H9 (cell line): ENCODE data around the gene C1QL4. TPM values are rescaled to one million over a fixed set of nuclear protein-coding genes. Genes with fewer than 3 reads are reported as not detected.

ENCODE experiments used
- DNase-seq: peaks from one replicate; pipeline ENCODE4 v3.0.0-alpha.2; 2017
- H2AFZ ChIP-seq: one replicate; pipeline ENCODE4 v1.6.1; 2013; ENCODE audit warnings: mild to moderate bottlenecking, low read length, control low read depth, moderate library complexity
- H2AK5ac ChIP-seq: 2 replicates; pipeline ENCODE4 v1.6.1; 2013; ENCODE audit warnings: low read length, control low read depth, mixed read lengths; ENCODE audit not compliant: insufficient read length
- H2BK120ac ChIP-seq: one replicate; pipeline ENCODE4 v1.6.1; 2013; ENCODE audit warnings: low read depth, mild to moderate bottlenecking, low read length, control low read depth, inconsistent platforms; ENCODE audit not compliant: poor library complexity, severe bottlenecking
- H2BK12ac ChIP-seq: 2 replicates; pipeline ENCODE4 v1.6.1; 2013; ENCODE audit warnings: low read length, control low read depth, mixed read lengths, low read depth; ENCODE audit not compliant: insufficient read length
- H2BK15ac ChIP-seq: 2 replicates; pipeline ENCODE4 v1.6.1; 2013; ENCODE audit warnings: low read depth, low read length, control low read depth
- H2BK20ac ChIP-seq: one replicate; pipeline ENCODE4 v1.6.1; 2013; ENCODE audit warnings: low read depth, mild to moderate bottlenecking, low read length, control low read depth, inconsistent platforms; ENCODE audit not compliant: poor library complexity, severe bottlenecking
- H2BK5ac ChIP-seq: 2 replicates; pipeline ENCODE4 v1.6.1; 2013; ENCODE audit warnings: low read length, control low read depth, mixed read lengths; ENCODE audit not compliant: insufficient read length
- H3K14ac ChIP-seq: 2 replicates; pipeline ENCODE4 v1.6.1; 2013; ENCODE audit warnings: low read length, control low read depth; ENCODE audit not compliant: insufficient read depth
- H3K18ac ChIP-seq: 2 replicates; pipeline ENCODE4 v1.6.1; 2013; ENCODE audit warnings: low read depth, mild to moderate bottlenecking, mixed read lengths, low read length, control low read depth; ENCODE audit not compliant: insufficient read length
- H3K23ac ChIP-seq: 2 replicates; pipeline ENCODE4 v1.6.1; 2013; ENCODE audit warnings: low read length, control low read depth, mixed read lengths, low read depth; ENCODE audit not compliant: insufficient read length
- H3K23me2 ChIP-seq: 2 replicates; pipeline ENCODE4 v1.6.1; 2013; ENCODE audit warnings: low read depth, mild to moderate bottlenecking, mixed read lengths, low read length, control low read depth; ENCODE audit not compliant: insufficient read length, poor library complexity, severe bottlenecking
- H3K27ac ChIP-seq: 2 replicates; pipeline ENCODE4 v1.5.1; 2013; ENCODE audit warnings: low read length, control low read depth, mixed read lengths, low read depth; ENCODE audit not compliant: insufficient read length
- H3K27me3 ChIP-seq: 2 replicates; pipeline ENCODE4 v1.6.1; 2013; ENCODE audit warnings: low read length, control low read depth, inconsistent platforms; ENCODE audit not compliant: insufficient read depth
- H3K4ac ChIP-seq: 2 replicates; pipeline ENCODE4 v1.6.1; 2013; ENCODE audit warnings: low read depth, mild to moderate bottlenecking, control low read depth, inconsistent platforms, low read length, moderate library complexity
- H3K4me1 ChIP-seq: 2 replicates; pipeline ENCODE4 v1.6.1; 2013; ENCODE audit warnings: low read length, control low read depth, inconsistent platforms; ENCODE audit not compliant: insufficient read depth
- H3K4me2 ChIP-seq: 2 replicates; pipeline ENCODE4 v1.6.1; 2013; ENCODE audit warnings: low read length, control low read depth, mixed read lengths; ENCODE audit not compliant: insufficient read length, insufficient read depth
- H3K56ac ChIP-seq: 2 replicates; pipeline ENCODE4 v1.6.1; 2013; ENCODE audit warnings: low read depth, mild to moderate bottlenecking, mixed read lengths, low read length, control low read depth; ENCODE audit not compliant: insufficient read length
- H3K79me1 ChIP-seq: 2 replicates; pipeline ENCODE4 v1.6.1; 2013; ENCODE audit warnings: low read depth, mild to moderate bottlenecking, moderate library complexity, low read length, control low read depth, inconsistent platforms; ENCODE audit not compliant: insufficient read depth, poor library complexity, severe bottlenecking
- H3K79me2 ChIP-seq: 2 replicates; pipeline ENCODE4 v1.6.1; 2013; ENCODE audit warnings: low read length, control low read depth, inconsistent platforms; ENCODE audit not compliant: insufficient read depth
- H3K9ac ChIP-seq: 2 replicates; pipeline ENCODE4 v1.6.1; 2013; ENCODE audit warnings: low read length, control low read depth, mixed read lengths; ENCODE audit not compliant: insufficient read length; ENCODE audit errors: extremely low read depth
- H3K9me3 ChIP-seq: one replicate; pipeline ENCODE4 v1.6.1; 2013; ENCODE audit warnings: low read depth, low read length, inconsistent platforms; ENCODE audit not compliant: control insufficient read depth
- H3T11ph ChIP-seq: one replicate; pipeline ENCODE4 v1.6.1; 2013; ENCODE audit warnings: mild to moderate bottlenecking, low read length, control low read depth, inconsistent platforms
- H4K20me1 ChIP-seq: one replicate; pipeline ENCODE4 v1.6.1; 2013; ENCODE audit not compliant: control insufficient read depth, insufficient read length, insufficient read depth
- H4K5ac ChIP-seq: 2 replicates; pipeline ENCODE4 v1.6.1; 2013; ENCODE audit warnings: low read depth, mild to moderate bottlenecking, mixed read lengths, low read length, control low read depth; ENCODE audit not compliant: insufficient read length
- H4K8ac ChIP-seq: replicated peaks from 2 replicates; pipeline ENCODE4 v1.6.1; 2013; ENCODE audit warnings: low read length, control low read depth, mixed read lengths, low read depth; ENCODE audit not compliant: insufficient read length
- H4K91ac ChIP-seq: 2 replicates; pipeline ENCODE4 v1.6.1; 2013; ENCODE audit warnings: low read depth, mild to moderate bottlenecking, moderate library complexity, mixed read lengths, low read length, control low read depth; ENCODE audit not compliant: insufficient read length
- H3K27ac Mint-ChIP-seq, 3 experiments: 2 replicates in 2 of 3; 3 replicates in 1 of 3; pipeline ENCODE4 v1.8.0; 2020 to 2021; ENCODE audit warnings: mixed read lengths in 3 of 3, mild to moderate bottlenecking in 1 of 3, moderate library complexity in 1 of 3
- H3K27me3 Mint-ChIP-seq: 2 replicates; pipeline ENCODE4 v1.8.0; 2021; ENCODE audit warnings: low read depth, mild to moderate bottlenecking, moderate library complexity, mixed read lengths
- H3K36me3 Mint-ChIP-seq, 3 experiments: 2 replicates in 2 of 3; 3 replicates in 1 of 3; pipeline ENCODE4 v1.8.0; 2020 to 2021; ENCODE audit warnings: low read depth in 3 of 3, mixed read lengths in 3 of 3; ENCODE audit not compliant: insufficient read depth in 1 of 3
- H3K4me1 Mint-ChIP-seq, 2 experiments: 2 replicates each; pipeline ENCODE4 v1.8.0; 2020; ENCODE audit warnings: mixed read lengths in 2 of 2
- H3K4me3 Mint-ChIP-seq, 2 experiments: 2 replicates in 1 of 2; 3 replicates in 1 of 2; pipeline ENCODE4 v1.8.0; 2020 to 2021; ENCODE audit warnings: mild to moderate bottlenecking in 2 of 2, mixed read lengths in 2 of 2, moderate library complexity in 1 of 2
- H3K9me3 Mint-ChIP-seq, 2 experiments: 2 replicates in 1 of 2; 3 replicates in 1 of 2; pipeline ENCODE4 v1.8.0; 2020; ENCODE audit warnings: mild to moderate bottlenecking in 2 of 2, mixed read lengths in 2 of 2, moderate library complexity in 1 of 2
- CTCF ChIP-seq: fragments of 200-600 bp; sonication (generic); conservative IDR thresholded peaks from 3 replicates; pipeline ENCODE4 v1.8.0; 2021; ENCODE audit warnings: antibody characterized with exemption, mild to moderate bottlenecking
- WGBS: extraction: QIAGEN DNeasy Blood & Tissue Kit; methylation state at CpG from one replicate; pipeline ENCODE4 v1.1.7; 2013; ENCODE audit warnings: missing lambda C conversion rate, low lambda C conversion rate, mixed read lengths; ENCODE audit not compliant: insufficient read length; ENCODE audit errors: extremely low coverage; 5-methylcytosine and 5-hydroxymethylcytosine counted together
- total RNA-seq: library from RNA; stranded (reverse); gene quantifications from 2 replicates; pipeline ENCODE4 v1.2.1, GENCODE V29; 2021

The C1QL4 gene
- total RNA-seq, 1 experiment from 2014 or later, result 1.9 TPM

GRCh38 chr12:49287876-49288275 is 49.1 kb downstream of the C1QL4 start:
- TF ChIP-seq CTCF, result no peak
- H3K36me3 Mint-ChIP-seq, result no peaks in the 10 kb centered on the region

More at GRCh38 chr12:49287876-49288275, 49.1 kb downstream of the C1QL4 start:
- Histone ChIP-seq H4K20me1 (no peaks in the 10 kb centered on the region), H2BK120ac (no peak overlapping the region), H3K14ac (no peak overlapping the region), H2BK12ac (no peak overlapping the region), H3T11ph (no peak overlapping the region), H3K23ac (no peak overlapping the region), H3K56ac (no peak overlapping the region), H4K91ac (no peak overlapping the region), H3K23me2 (no peaks in the 10 kb centered on the region), H3K79me2 (no peaks in the 10 kb centered on the region), H2AK5ac (no peak overlapping the region), H4K5ac (no peak overlapping the region), H2BK15ac (no peak overlapping the region), H3K9ac (no peak overlapping the region), H3K4me2 (no peak overlapping the region), H3K18ac (no peak overlapping the region), H3K27me3 (peaks cover 4% of the 10 kb centered on the region; the same call in 1 of the 2 replicates), H3K4me1 (no peaks in the 10 kb centered on the region), H2BK20ac (no peak overlapping the region), H3K27ac (no peak overlapping the region), H3K9me3 (no peaks in the 10 kb centered on the region), H3K4ac (no peak overlapping the region), H2BK5ac (no peak overlapping the region), H2AFZ (no peak overlapping the region), H3K79me1 (no peaks in the 10 kb centered on the region), H4K8ac (no peak overlapping the region)
- Mint-ChIP-seq H3K27me3 (peaks cover 52% of the 10 kb centered on the region), H3K4me1 (peaks cover 2 to 20% of the 10 kb centered on the region in 2 experiments; a peak in 3 of 4 replicates), H3K9me3 (no peaks in the 10 kb centered on the region), H3K27ac (no peak overlapping the region; a peak in 1 of 7 replicates), H3K4me3 (no peak overlapping the region; a peak in 1 of 5 replicates)
- DNase-seq, result no peak
- WGBS, result no CpG with 5 or more reads among the region's 6 CpGs
